Cerebellar nuclear complex (tissue), 1 donor: ENCODE measurements around the gene RCAN3.
A peak's percentile ranks its signal among the peaks of the same experiment; 100 is the strongest.
"Not testable (repeated sequence)": the region's sequence is repeated elsewhere in the genome, so short reads cannot be mapped to it uniquely, and the experiment has no call there.

ENCODE experiments used
- DNase-seq, 2 experiments: peaks; one replicate each; lab custom pipeline; 2025; lab: John Stamatoyannopoulos, UW

RCAN3 gene

GRCh38 chr1:24486331-24487065, 16.1 kb upstream of the RCAN3 start:
- DNase-seq, result no peak

DNA sequence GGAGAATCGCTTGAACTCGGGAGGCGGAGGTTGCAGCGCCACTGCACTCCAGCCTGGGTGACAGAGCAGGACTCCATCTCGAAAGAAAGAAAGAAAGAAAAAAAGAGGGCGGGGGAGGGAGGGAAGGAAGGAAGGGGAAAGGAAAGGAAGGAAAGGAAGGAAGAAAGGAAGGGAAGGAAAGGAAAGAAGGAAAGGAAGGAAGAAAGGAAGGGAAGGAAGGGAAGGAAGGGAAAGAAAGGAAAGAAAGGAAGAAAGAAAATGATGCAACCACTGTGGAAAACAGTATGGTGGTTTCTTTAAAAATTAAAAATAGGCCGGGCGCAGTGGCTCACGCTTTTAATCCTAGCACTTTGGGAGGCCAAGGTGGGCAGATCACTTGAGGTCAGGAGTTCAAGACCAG, 15.2 kb upstream of the RCAN3 start:
- no peak for DNase-seq

GRCh38 chr1:24488159-24488558, 14.5 kb upstream of the RCAN3 start:
- not testable (repeated sequence) for DNase-seq

DNA sequence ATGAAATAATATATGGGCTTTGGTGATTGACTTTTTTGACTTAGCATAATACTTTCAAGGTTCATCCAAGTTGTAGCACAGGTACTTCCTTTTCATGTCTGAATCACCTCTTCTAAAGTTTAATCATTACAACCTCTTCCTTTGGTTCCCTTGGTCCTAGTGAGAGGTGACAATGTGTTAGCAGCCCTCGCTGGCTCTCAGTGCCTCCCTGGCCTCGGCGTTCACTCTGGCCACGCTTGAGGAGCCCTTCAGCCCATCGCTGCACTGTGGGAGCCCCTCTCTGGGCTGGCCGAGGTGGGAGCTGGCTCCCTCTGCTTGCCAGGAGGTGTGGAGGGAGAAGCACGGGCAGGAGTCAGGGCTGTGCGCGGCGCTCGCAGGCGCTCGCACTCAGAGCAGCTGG, 13.0 kb upstream of the RCAN3 start:
- no peak for DNase-seq

- DNase-seq, result no peak
Observed at GRCh38 chr1:24490101-24490781, 12.4 kb upstream of the RCAN3 start.

- DNase-seq, result no peak
Observed at GRCh38 chr1:24491577-24492360, 10.9 kb upstream of the RCAN3 start.

DNA sequence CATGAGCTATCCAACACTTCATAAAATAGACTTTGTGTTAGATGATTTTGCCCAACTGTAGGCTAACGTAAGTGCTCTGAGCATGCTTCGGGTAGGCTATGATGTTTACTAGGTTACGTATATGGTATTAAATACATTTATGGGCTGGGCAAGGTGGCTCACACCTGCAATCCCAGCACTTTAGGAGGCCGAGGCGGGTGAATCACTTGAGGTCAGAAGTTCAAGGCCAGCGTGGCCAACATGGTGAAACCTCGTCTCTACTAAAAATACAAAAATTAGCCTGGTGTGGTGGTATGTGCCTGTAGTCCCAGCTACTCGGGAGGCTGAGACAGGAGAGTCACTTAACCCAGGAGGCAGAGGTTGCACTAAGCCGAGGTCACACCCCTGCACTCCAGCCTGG, 9.7 kb upstream of the RCAN3 start:
- not testable (repeated sequence) for DNase-seq

DNA sequence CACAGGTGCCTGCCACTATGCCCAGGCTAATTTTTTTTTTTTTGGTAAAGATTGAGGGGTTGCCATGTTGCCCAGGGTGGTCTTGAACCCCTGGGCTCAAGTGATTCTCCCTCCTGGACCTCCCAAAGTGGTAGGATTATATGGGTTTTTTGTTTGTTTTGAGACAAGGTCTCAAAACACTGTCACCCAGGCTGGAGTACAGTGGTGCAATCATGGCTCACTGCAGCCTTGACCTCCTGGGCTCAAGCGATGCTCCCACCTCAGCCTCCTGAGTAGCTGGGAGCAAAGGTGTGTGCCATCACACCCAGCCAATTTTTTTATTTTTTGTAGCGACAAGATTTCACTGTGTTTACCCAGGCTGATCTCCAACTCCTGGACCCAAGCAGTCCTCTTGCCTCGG, 8.9 kb upstream of the RCAN3 start:
- no peak for DNase-seq

- DNase-seq, result no peak
Observed at GRCh38 chr1:24498589-24498988, 4.0 kb upstream of the RCAN3 start.

GRCh38 chr1:24500448-24501048, 2.1 kb upstream of the RCAN3 start:
- no peak for DNase-seq

GRCh38 chr1:24501371-24502064, 1.1 kb upstream of the RCAN3 start:
- DNase-seq, result no peak

DNA sequence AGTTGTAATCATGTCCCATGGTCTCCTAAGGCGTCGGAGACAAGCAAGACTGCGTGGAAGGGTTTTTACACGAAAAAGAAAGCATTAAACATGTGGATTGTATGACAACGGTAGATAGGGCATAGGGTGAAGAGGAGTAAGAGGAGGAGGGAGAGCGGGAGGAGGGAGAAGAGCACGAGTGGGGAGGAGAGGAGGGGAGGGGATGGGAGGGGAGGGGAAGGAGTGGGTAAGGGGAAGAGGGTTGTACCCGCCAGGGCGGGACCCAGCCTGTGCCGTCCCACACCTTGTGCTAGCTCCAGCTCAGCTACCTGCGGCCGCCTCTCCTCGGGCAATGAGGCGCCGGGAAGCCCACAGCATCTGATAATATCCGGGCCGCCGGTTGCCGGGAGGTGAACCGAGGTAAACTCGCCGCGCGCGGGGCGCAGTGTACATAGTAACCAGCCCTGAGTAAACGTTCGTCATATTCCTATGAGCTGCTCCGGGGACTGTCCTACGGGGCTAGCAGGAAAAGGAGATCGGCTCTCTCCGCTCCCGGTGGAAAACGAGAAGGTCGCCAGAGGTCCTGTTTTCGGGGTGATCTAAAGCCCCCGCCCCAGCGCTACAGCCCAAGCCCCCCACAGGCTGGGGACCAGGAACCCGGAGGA, 449 bp upstream of the RCAN3 start:
- DNase-seq, result no peak

DNA sequence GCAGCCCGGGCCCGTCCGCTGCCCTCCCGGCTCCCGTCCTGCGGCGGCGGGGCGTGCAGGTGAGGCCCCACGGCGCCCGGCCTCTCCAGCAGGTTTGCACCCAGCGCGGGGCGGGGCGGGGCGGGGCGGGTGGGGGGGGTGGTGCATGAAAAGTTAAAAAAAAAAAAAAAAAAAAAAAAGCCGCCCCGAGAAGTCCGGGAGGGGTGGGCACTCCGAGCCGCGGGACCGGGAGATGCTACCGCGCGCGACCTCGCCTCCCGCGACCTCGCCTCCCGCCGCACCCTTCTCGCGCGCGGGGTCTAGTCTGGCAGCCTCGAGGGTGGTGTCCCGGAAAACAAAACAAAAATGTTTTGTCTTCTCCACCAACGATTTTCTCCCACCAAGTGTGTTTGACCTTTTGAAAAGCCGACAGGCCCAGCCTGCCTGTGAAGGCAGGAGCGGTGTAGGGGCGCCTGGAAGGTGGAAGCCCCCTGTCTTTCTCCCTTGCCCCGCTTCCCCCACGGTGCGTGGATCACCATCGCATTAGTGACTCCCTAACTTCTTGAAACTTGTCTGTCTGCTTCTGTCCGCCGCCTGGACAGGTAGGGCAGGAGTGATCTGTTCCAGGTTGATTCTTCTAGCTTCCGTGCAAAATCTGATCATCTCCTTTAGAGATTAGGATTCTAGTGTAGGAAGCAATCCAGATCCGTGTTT, 569 bp downstream of the RCAN3 start:
- DNase-seq, result no peak

DNA sequence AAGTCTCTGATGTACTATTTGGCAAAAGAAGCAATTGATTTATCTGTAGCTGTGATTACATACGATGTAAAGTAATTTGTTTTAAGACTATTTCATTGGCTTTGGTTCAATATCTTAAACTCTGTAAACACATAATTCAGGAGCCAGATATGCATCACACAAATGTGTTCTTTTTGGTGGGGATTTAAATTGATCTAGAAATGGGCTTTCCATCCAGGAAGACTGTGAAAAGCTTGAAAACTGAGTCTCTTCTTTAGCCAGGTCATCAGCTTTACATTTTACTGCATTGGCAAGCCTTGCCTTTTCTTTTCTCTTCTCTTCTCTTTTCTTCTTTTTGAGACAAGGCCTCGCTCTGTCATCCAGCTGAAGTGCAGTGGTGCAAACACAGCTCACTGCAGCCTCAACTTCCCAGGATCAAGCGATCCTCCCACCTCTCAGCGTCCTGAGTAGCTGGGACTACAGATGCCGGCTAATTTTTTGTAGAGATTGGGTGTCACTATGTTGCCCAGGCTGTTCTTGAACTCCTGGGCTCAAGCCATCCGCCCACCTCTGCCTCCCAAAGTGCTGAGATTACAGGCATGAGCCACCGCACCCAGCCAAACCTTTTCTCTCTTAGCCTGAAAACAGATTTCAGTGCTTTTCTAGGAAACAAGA, 1.4 kb downstream of the RCAN3 start:
- no peak for DNase-seq

DNA sequence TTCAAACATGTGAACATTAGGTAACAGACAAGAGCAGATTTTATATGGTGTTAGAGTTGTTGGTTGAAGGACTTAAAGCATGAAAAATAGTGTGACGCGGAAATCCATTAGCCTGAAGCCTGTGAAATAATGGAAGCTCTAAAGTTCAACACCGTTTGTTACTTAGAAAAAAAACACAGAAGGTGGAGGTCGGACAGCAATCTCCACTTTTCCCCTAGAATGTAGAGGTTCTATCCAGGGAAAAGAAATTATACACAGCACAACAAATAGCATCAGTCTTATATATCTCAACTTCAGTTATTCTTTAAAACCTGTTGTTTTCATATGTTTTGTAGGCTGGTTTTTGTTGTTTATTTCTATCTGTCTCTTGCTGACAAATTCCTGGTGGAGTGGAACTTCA, 1.9 kb downstream of the RCAN3 start:
- no peak for DNase-seq

DNA sequence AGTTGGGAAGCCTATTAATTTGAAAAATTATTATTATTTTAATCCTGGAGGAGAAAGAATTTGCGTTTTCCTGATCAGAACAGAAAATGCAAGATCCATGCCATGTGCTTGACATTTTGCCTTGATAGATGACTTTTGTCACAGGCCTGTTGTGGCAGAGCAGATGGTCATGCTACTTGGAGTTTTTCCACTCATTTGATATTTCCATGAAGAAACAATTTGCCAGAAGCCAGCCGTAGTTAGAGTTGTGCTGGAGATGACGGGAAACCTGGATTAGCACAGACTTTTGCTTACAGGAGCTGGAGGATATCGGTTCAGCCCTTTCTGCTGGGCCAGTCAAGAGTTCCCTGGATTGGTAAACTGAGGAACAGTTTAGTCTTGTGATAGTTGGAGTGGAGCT, 3.2 kb downstream of the RCAN3 start:
- peak in 1 of 2 experiments; percentile 83 for DNase-seq

DNA sequence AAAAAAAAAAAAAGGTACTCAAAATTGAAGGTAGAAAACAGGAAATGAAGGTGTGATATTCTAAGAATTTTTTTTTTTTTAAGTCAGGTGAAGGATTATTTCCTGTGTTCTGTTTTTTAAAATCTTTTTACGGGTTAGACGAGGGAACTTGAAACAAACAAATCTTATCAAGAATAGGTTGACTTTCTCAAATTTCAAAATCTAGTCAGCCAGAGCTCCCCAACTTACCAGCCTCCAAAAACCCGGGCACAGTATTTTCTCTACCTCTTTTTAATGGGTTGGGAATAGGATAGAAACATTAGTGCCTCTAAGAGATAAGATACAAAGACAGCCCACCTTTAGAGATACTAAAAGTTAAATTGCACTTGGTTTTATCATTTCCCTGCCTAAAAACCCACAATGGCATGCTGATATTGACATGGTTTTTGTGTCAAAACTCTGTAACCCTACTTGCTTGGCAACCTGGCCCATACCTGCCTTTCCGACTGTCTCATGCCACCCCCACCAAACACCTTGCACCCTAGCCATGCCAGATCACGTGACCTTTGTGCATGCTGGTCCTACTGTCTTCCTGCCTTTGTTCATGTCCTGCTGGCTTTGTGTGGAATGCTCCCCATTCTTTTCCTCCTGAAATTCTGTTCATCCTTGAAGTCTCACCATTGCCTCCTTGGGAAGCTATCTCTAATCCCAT, 4.2 kb downstream of the RCAN3 start:
- no peak for DNase-seq

GRCh38 chr1:24507405-24507804, 4.8 kb downstream of the RCAN3 start:
- DNase-seq, result no peak

GRCh38 chr1:24508911-24509310, 6.3 kb downstream of the RCAN3 start:
- DNase-seq, result no peak

DNA sequence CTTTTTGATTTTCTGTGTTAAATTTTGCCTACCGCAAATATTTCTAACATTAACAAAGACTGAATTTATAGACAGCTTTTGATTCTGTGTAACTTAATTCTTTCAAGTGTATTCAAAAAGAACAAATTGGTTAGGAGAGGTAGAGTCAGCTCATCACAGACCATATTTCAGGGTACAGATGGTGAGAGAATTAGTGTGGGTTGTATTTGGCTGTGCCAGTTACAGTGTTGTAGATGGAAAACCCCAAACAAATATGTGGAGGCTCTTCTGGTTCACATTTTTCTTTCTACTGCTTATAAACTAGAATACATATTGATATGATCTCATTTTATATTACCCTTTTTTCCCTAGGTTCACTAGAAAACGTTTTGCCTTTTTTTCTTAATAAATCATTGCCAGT, 11.1 kb downstream of the RCAN3 start:
- peak in 1 of 2 experiments; percentile 56 for DNase-seq
